ENCODE data around the gene MRPS16.
"Not testable (repeated sequence)": the region's sequence is repeated elsewhere in the genome, so short reads cannot be mapped to it uniquely, and the experiment has no call there.

Gene MRPS16

GRCh38 chr10:73258612-73259011, 6.2 kb upstream of the MRPS16 start:
- not testable (repeated sequence) for H3K9me3 ChIP-seq (ENCODE audit: control insufficient read depth in 1 of 2, low read length in 2 of 2); H3K36me3 ChIP-seq (ENCODE audit: control insufficient read depth in 1 of 2, insufficient read depth in 2 of 2, low read length in 2 of 2); H3K27me3 ChIP-seq (ENCODE audit: low read depth, low read length)

DNA sequence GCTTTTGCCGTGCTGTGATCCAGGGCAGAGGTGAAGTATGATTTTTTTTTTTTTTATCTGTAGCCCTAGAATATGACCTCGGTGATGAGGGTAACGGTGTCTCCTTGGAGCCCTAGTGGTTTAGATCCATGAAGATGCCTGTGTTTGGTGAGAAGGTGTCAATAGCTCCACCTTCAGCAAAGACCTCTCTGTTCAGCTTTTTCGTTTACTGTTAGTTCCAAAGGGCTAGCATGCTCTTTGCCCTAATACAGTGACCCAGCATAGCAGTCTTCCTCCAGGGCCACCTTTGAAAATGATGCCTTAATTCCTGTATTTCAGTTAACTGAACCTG, 746 bp upstream of the MRPS16 start:
- H3K27me3 ChIP-seq (ENCODE audit: low read depth, low read length) = no peaks in the 10 kb centered on the region

More at GRCh38 chr10:73258612-73259011, 6.2 kb upstream of the MRPS16 start:
- H3K4me3 ChIP-seq (ENCODE audit: low read depth in 1 of 2, low read length in 2 of 2); H3K27ac ChIP-seq (ENCODE audit: low read length); H3K4me1 ChIP-seq (ENCODE audit: control insufficient read depth in 1 of 2, insufficient read depth in 2 of 2, low read length in 2 of 2): not testable (repeated sequence)

GRCh38 chr10:73251683-73252444, 580 bp downstream of the MRPS16 start:
- no peaks in the 10 kb centered on the region for H3K9me3 ChIP-seq (ENCODE audit: control insufficient read depth in 1 of 2, low read length in 2 of 2)
- H3K27ac ChIP-seq (ENCODE audit: low read length) = peak overlapping the region; percentile 98
- peak overlapping the region; percentile 85 to 99 for H3K4me3 ChIP-seq (ENCODE audit: low read depth in 1 of 2, low read length in 2 of 2)
- no peaks in the 10 kb centered on the region for H3K27me3 ChIP-seq (ENCODE audit: low read depth, low read length)
- H3K4me1 ChIP-seq (ENCODE audit: control insufficient read depth in 1 of 2, insufficient read depth in 2 of 2, low read length in 2 of 2) = peaks cover 10 to 30% of the 10 kb centered on the region in 2 donors
- H3K36me3 ChIP-seq (ENCODE audit: control insufficient read depth in 1 of 2, insufficient read depth in 2 of 2, low read length in 2 of 2) = peaks cover 7 to 12% of the 10 kb centered on the region in 2 donors

More for the DNA sequence above, 746 bp upstream of the MRPS16 start:
- Histone ChIP-seq H3K4me1 (ENCODE audit: control insufficient read depth in 1 of 2, insufficient read depth in 2 of 2, low read length in 2 of 2) (peaks cover 4 to 22% of the 10 kb centered on the region in 2 donors), H3K36me3 (ENCODE audit: control insufficient read depth in 1 of 2, insufficient read depth in 2 of 2, low read length in 2 of 2) (peaks cover 7 to 12% of the 10 kb centered on the region in 2 donors), H3K4me3 (ENCODE audit: low read depth in 1 of 2, low read length in 2 of 2) (peak overlapping the region; percentile 85 to 99), H3K9me3 (ENCODE audit: control insufficient read depth in 1 of 2, low read length in 2 of 2) (no peaks in the 10 kb centered on the region), H3K27ac (ENCODE audit: low read length) (peak overlapping the region; percentile 98)

GRCh38 chr10:73248259-73248724, 4.2 kb downstream of the MRPS16 start:
- Histone ChIP-seq H3K27ac (ENCODE audit: low read length) (no peak overlapping the region), H3K4me1 (ENCODE audit: control insufficient read depth in 1 of 2, insufficient read depth in 2 of 2, low read length in 2 of 2) (peaks cover 17 to 42% of the 10 kb centered on the region in 2 donors), H3K36me3 (ENCODE audit: control insufficient read depth in 1 of 2, insufficient read depth in 2 of 2, low read length in 2 of 2) (peaks cover 10 to 26% of the 10 kb centered on the region in 2 donors), H3K27me3 (ENCODE audit: low read depth, low read length) (no peaks in the 10 kb centered on the region), H3K4me3 (ENCODE audit: low read depth in 1 of 2, low read length in 2 of 2) (no peak overlapping the region), H3K9me3 (ENCODE audit: control insufficient read depth in 1 of 2, low read length in 2 of 2) (no peaks in the 10 kb centered on the region)

- H3K4me3 ChIP-seq (ENCODE audit: low read depth in 1 of 2, low read length in 2 of 2) = peak overlapping the region; percentile 63 to 100
Observed at GRCh38 chr10:73247509-73248258, 4.8 kb downstream of the MRPS16 start.

GRCh38 chr10:73246646-73247508, 5.6 kb downstream of the MRPS16 start, which contains the start of gene DNAJC9:
Gene DNAJC9 (minus strand): TSS chr10:73247255. CDS start chr10:73247189, 66 bp downstream.
- Histone ChIP-seq H3K36me3 (ENCODE audit: control insufficient read depth in 1 of 2, insufficient read depth in 2 of 2, low read length in 2 of 2) (peaks cover 14 to 38% of the 10 kb centered on the region in 2 donors), H3K4me1 (ENCODE audit: control insufficient read depth in 1 of 2, insufficient read depth in 2 of 2, low read length in 2 of 2) (peaks cover 17 to 39% of the 10 kb centered on the region in 2 donors)

More at GRCh38 chr10:73247509-73248258, 4.8 kb downstream of the MRPS16 start:
- H3K4me1 ChIP-seq (ENCODE audit: control insufficient read depth in 1 of 2, insufficient read depth in 2 of 2, low read length in 2 of 2) = peaks cover 17 to 39% of the 10 kb centered on the region in 2 donors
- no peaks in the 10 kb centered on the region for H3K27me3 ChIP-seq (ENCODE audit: low read depth, low read length)
- H3K9me3 ChIP-seq (ENCODE audit: control insufficient read depth in 1 of 2, low read length in 2 of 2) = no peaks in the 10 kb centered on the region
- peaks cover 14 to 32% of the 10 kb centered on the region in 2 donors for H3K36me3 ChIP-seq (ENCODE audit: control insufficient read depth in 1 of 2, insufficient read depth in 2 of 2, low read length in 2 of 2)
- H3K27ac ChIP-seq (ENCODE audit: low read length) = peak overlapping the region; percentile 86

DNA sequence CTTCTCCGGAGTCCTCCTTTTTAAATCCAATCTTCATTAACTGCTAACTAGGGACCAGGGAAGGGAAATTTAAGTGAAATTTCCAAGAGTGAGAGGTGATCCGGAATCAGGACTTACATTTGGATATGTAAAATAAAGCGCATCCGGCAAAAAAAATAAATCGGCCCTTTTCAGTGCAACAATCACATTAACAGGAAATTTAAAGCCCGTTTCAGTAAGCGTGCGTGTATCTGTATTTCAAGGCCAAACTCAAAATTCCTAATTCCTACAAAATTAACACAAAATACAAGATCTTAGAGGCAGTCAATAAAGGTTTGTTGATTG, 6.2 kb downstream of the MRPS16 start:
- peaks cover 13 to 33% of the 10 kb centered on the region in 2 donors for H3K4me1 ChIP-seq (ENCODE audit: control insufficient read depth in 1 of 2, insufficient read depth in 2 of 2, low read length in 2 of 2)
- peak overlapping the region; percentile 40 for H3K27ac ChIP-seq (ENCODE audit: low read length)
- H3K27me3 ChIP-seq (ENCODE audit: low read depth, low read length) = no peaks in the 10 kb centered on the region
- H3K9me3 ChIP-seq (ENCODE audit: control insufficient read depth in 1 of 2, low read length in 2 of 2) = no peaks in the 10 kb centered on the region
- H3K36me3 ChIP-seq (ENCODE audit: control insufficient read depth in 1 of 2, insufficient read depth in 2 of 2, low read length in 2 of 2) = peaks cover 19 to 44% of the 10 kb centered on the region in 2 donors
- peak overlapping the region; percentile 63 to 100 for H3K4me3 ChIP-seq (ENCODE audit: low read depth in 1 of 2, low read length in 2 of 2)

More at GRCh38 chr10:73246646-73247508, 5.6 kb downstream of the MRPS16 start, which contains the start of gene DNAJC9:
- H3K9me3 ChIP-seq (ENCODE audit: control insufficient read depth in 1 of 2, low read length in 2 of 2) = no peaks in the 10 kb centered on the region
- H3K27me3 ChIP-seq (ENCODE audit: low read depth, low read length) = no peaks in the 10 kb centered on the region
- peak within 1 kb of the TSS; percentile 63 to 100 for H3K4me3 ChIP-seq (ENCODE audit: low read depth in 1 of 2, low read length in 2 of 2)
- peak within 1 kb of the TSS; percentile 86 for H3K27ac ChIP-seq (ENCODE audit: low read length)

GRCh38 chr10:73244866-73245477, 7.5 kb downstream of the MRPS16 start:
- Histone ChIP-seq H3K27ac (ENCODE audit: low read length) (no peak overlapping the region), H3K9me3 (ENCODE audit: control insufficient read depth in 1 of 2, low read length in 2 of 2) (no peaks in the 10 kb centered on the region), H3K4me1 (ENCODE audit: control insufficient read depth in 1 of 2, insufficient read depth in 2 of 2, low read length in 2 of 2) (peaks cover 13 to 27% of the 10 kb centered on the region in 2 donors), H3K27me3 (ENCODE audit: low read depth, low read length) (no peaks in the 10 kb centered on the region), H3K36me3 (ENCODE audit: control insufficient read depth in 1 of 2, insufficient read depth in 2 of 2, low read length in 2 of 2) (peaks cover 22 to 45% of the 10 kb centered on the region in 2 donors), H3K4me3 (ENCODE audit: low read depth in 1 of 2, low read length in 2 of 2) (no peak overlapping the region)

- Histone ChIP-seq H3K27me3 (ENCODE audit: low read depth, low read length) (no peaks in the 10 kb centered on the region), H3K36me3 (ENCODE audit: control insufficient read depth in 1 of 2, insufficient read depth in 2 of 2, low read length in 2 of 2) (peaks cover 48 to 70% of the 10 kb centered on the region in 2 donors), H3K9me3 (ENCODE audit: control insufficient read depth in 1 of 2, low read length in 2 of 2) (no peaks in the 10 kb centered on the region)
Observed at GRCh38 chr10:73239908-73240307, 12.5 kb downstream of the MRPS16 start.

DNA sequence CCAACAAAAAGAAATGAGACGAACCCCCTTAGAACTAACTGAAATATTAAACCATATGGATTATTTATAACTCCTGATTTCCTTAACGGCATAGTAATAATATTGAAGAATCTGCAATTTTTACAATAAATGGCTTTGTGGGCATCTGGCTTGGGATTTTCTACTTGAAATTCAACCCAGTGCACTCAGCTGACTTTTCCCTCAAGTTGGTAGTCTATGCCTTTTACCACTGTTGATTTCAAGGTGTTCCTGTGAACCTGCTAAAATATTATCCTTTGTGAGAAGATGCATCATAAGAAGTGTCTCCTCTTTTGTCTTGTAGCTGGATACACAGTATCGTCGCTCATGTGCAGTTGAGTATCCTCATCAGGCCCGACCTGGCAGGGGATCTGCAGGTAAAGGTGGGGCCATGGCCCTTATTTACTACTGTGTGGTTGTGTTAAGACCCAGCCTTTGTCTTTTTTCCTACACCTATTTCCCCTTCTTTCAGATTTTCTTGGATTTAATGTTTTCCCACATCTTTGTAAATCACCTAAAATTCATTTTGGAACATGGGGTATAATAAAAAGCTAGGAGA, 13.4 kb downstream of the MRPS16 start:
- H3K4me3 ChIP-seq (ENCODE audit: low read depth in 1 of 2, low read length in 2 of 2) = no peak overlapping the region
- H3K27ac ChIP-seq (ENCODE audit: low read length) = no peak overlapping the region
- H3K9me3 ChIP-seq (ENCODE audit: control insufficient read depth in 1 of 2, low read length in 2 of 2) = no peaks in the 10 kb centered on the region
- H3K4me1 ChIP-seq (ENCODE audit: control insufficient read depth in 1 of 2, insufficient read depth in 2 of 2, low read length in 2 of 2) = no peaks in the 10 kb centered on the region
- H3K27me3 ChIP-seq (ENCODE audit: low read depth, low read length) = no peaks in the 10 kb centered on the region
- peaks cover 55 to 70% of the 10 kb centered on the region in 2 donors for H3K36me3 ChIP-seq (ENCODE audit: control insufficient read depth in 1 of 2, insufficient read depth in 2 of 2, low read length in 2 of 2)

More at GRCh38 chr10:73239908-73240307, 12.5 kb downstream of the MRPS16 start:
- Histone ChIP-seq H3K4me1 (ENCODE audit: control insufficient read depth in 1 of 2, insufficient read depth in 2 of 2, low read length in 2 of 2) (peaks cover 0 to 5% of the 10 kb centered on the region in 2 donors), H3K4me3 (ENCODE audit: low read depth in 1 of 2, low read length in 2 of 2) (no peak overlapping the region), H3K27ac (ENCODE audit: low read length) (no peak overlapping the region)

All from muscle layer of duodenum (tissue), 2 donors.